Measurements from ENCODE around the gene ENTPD8. TPM values are rescaled to one million over a fixed set of nuclear protein-coding genes. Genes with fewer than 3 reads are reported as not detected.

The ENTPD8 gene
- total and polyA plus RNA-seq, 2 donors (not counting 3 experiments of a cell fraction or from before 2014, with no cell fraction given) = 0.44 to 0.51 TPM

DNA sequence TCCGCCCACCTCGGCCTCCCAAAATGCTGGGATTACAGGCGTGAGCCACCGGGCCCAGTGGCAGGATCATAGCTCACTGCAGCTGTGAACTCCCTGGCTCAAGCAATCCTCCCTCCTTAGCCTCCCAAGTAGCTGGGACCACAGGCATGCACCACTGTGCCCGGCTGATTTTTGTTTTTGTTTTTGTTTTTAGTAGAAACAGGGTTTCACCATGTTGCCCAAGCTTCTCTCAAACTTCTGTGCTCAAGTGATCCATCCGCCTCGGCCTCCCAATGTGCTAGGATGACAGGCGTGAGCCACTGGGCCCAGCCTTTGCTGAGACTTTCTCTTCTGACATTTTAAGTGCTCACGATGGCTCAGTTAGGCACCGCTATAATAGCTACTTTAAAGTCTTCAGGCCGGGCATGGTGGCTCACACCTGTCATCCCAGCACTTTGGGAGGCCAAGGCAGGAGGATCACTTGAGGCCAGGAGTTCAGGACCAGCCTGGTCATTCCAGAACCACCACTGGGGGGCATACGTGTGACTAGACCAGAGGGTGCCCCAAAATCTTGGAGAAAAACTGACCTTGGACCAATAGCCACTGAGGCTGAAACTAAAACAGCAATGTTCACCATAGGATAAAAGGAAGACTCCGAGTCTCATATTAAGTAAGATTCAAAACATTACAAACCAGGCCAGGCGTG, 3.1 kb upstream of the ENTPD8 start:
- no peak for DNase-seq (ENCODE audit: low read depth, low spot score)
- Histone ChIP-seq H3K9ac (replicated peaks; ENCODE audit: extremely low read depth, insufficient read depth, low read length) (no peak overlapping the region), H3K36me3 (ENCODE audit: control insufficient read depth in 2 of 2, extremely low read depth in 1 of 2, insufficient read depth in 2 of 2, low read length in 2 of 2) (peaks cover 3 to 8% of the 10 kb centered on the region in 2 experiments), H4K20me1 (replicated peaks; ENCODE audit: control insufficient read depth, extremely low read depth, insufficient read depth, low read length) (no peaks in the 10 kb centered on the region), H3K4me1 (ENCODE audit: control insufficient read depth, extremely low read depth, insufficient read depth, low read length) (no peaks in the 10 kb centered on the region), H3K9me3 (replicated peaks; ENCODE audit: control insufficient read depth, insufficient read depth, low read length) (no peaks in the 10 kb centered on the region), H2AFZ (ENCODE audit: low read depth, low read length) (no peak overlapping the region), H3K79me2 (ENCODE audit: control insufficient read depth, insufficient read depth, low read length) (no peaks in the 10 kb centered on the region), H3K4me2 (ENCODE audit: insufficient read depth, low read length) (no peak overlapping the region), H3K27ac (ENCODE audit: insufficient read depth, low read depth, low read length) (no peak overlapping the region), H3K4me3 (replicated peaks in 1 of 3; ENCODE audit: insufficient read depth in 1 of 3, low read depth in 1 of 3, low read length in 3 of 3) (no peak overlapping the region), H3K9me1 (replicated peaks; ENCODE audit: control insufficient read depth, extremely low read depth, insufficient read depth, low read length) (no peaks in the 10 kb centered on the region), H3K27me3 (ENCODE audit: control insufficient read depth in 2 of 2, insufficient read depth in 2 of 2, low read length in 2 of 2) (no peaks in the 10 kb centered on the region)
- FAIRE-seq = no peak
- no peak for TF ChIP-seq MYC (IDR thresholded peaks at IDR 0.05; ENCODE audit: low read depth, low read length)
- no peak for TF ChIP-seq GATA2 (IDR thresholded peaks at IDR 0.05; ENCODE audit: insufficient read depth, insufficient read length, low read depth, low read length)
- no peak for TF ChIP-seq POLR2AphosphoS5 (IDR thresholded peaks at IDR 0.05; ENCODE audit: insufficient read depth, low read depth, low read length)
- TF ChIP-seq JUN (IDR thresholded peaks at IDR 0.05; ENCODE audit: borderline replicate concordance, insufficient read depth, insufficient read length, low read depth) = no peak
- TF ChIP-seq, protein P1, sequence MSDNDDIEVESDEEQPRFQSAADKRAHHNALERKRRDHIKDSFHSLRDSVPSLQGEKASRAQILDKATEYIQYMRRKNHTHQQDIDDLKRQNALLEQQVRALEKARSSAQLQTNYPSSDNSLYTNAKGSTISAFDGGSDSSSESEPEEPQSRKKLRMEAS (IDR thresholded peaks at IDR 0.05; ENCODE audit: insufficient read depth, insufficient read length) = no peak
- TF ChIP-seq EZH2 (IDR thresholded peaks at IDR 0.05; ENCODE audit: borderline replicate concordance, low read depth, low read length, severe bottlenecking) = no peak
- no peak for TF ChIP-seq FOS (IDR thresholded peaks at IDR 0.05; ENCODE audit: borderline replicate concordance, insufficient read depth, low read length)
- TF ChIP-seq POLR2A (IDR thresholded peaks at IDR 0.05; ENCODE audit: low read depth, low read length) = no peak
- TF ChIP-seq, protein P2, sequence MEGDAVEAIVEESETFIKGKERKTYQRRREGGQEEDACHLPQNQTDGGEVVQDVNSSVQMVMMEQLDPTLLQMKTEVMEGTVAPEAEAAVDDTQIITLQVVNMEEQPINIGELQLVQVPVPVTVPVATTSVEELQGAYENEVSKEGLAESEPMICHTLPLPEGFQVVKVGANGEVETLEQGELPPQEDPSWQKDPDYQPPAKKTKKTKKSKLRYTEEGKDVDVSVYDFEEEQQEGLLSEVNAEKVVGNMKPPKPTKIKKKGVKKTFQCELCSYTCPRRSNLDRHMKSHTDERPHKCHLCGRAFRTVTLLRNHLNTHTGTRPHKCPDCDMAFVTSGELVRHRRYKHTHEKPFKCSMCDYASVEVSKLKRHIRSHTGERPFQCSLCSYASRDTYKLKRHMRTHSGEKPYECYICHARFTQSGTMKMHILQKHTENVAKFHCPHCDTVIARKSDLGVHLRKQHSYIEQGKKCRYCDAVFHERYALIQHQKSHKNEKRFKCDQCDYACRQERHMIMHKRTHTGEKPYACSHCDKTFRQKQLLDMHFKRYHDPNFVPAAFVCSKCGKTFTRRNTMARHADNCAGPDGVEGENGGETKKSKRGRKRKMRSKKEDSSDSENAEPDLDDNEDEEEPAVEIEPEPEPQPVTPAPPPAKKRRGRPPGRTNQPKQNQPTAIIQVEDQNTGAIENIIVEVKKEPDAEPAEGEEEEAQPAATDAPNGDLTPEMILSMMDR (IDR thresholded peaks at IDR 0.05; ENCODE audit: extremely low read depth in 1 of 2, insufficient read depth in 1 of 2, low read depth in 1 of 2, low read length in 2 of 2) = no peak
- intact Hi-C loops (cut with micrococcal nuclease) = no loop called here
- dilution Hi-C loops (cut with MboI; ENCODE audit: extremely low pct_ligation_motif_present, low sequenced_read_pairs) = no loop called here
- ChIA-PET POLR2A (no interaction called here), CTCF (interaction anchor here (0.5 to 3.8 kb wide), 9 partner anchors 10 to 208 kb away, joined by 3 to 31 read pairs (median 4); partner anchors contain the start of genes EXD3, NOXA1 and NRARP)
- no TSS peak for BruUV-seq (replicated peaks)

Measured in endothelial cell of umbilical vein (primary cell).